Parathyroid adenoma (tissue), 2 donors: ENCODE measurements around the gene ZNF213.
"Not testable (repeated sequence)": the region's sequence is repeated elsewhere in the genome, so short reads cannot be mapped to it uniquely, and the experiment has no call there.

Experiments
- H2AFZ ChIP-seq: fragments of 300-600 bp; sonication (generic); one replicate; pipeline ENCODE4 v1.7.0; 2017; ENCODE audit warnings: antibody characterized with exemption, mild to moderate bottlenecking
- H3K27ac ChIP-seq: fragments of 300-600 bp; sonication (generic); one replicate; pipeline ENCODE4 v1.7.0; 2017
- H3K27me3 ChIP-seq: fragments of 300-600 bp; sonication (generic); one replicate; pipeline ENCODE4 v1.7.0; 2017; ENCODE audit warnings: low read length; ENCODE audit not compliant: control insufficient read depth, insufficient read depth
- H3K36me3 ChIP-seq: fragments of 300-600 bp; sonication (generic); one replicate; pipeline ENCODE4 v1.7.0; 2017; ENCODE audit warnings: low read length; ENCODE audit not compliant: control insufficient read depth, insufficient read depth
- H3K4me1 ChIP-seq: fragments of 300-600 bp; sonication (generic); one replicate; pipeline ENCODE4 v1.7.0; 2017; ENCODE audit warnings: control low read depth
- H3K4me2 ChIP-seq: fragments of 300-600 bp; sonication (generic); one replicate; pipeline ENCODE4 v1.7.0; 2017; ENCODE audit warnings: low read length
- H3K4me3 ChIP-seq: fragments of 300-600 bp; sonication (generic); one replicate; pipeline ENCODE4 v1.7.0; 2017; ENCODE audit warnings: low read depth, low read length
- H3K79me2 ChIP-seq: fragments of 300-600 bp; sonication (generic); one replicate; pipeline ENCODE4 v1.7.0; 2017; ENCODE audit warnings: control low read depth
- H3K9ac ChIP-seq: fragments of 300-600 bp; sonication (generic); one replicate; pipeline ENCODE4 v1.7.0; 2017; ENCODE audit warnings: mild to moderate bottlenecking
- H3K9me3 ChIP-seq: fragments of 300-600 bp; sonication (generic); one replicate; pipeline ENCODE4 v1.7.0; 2017; ENCODE audit warnings: low read length; ENCODE audit not compliant: control insufficient read depth
- CTCF ChIP-seq: fragments of 300-600 bp; sonication (generic); IDR thresholded peaks from one replicate; pipeline ENCODE4 v1.7.0; 2017; ENCODE audit warnings: antibody characterized with exemption, mild to moderate bottlenecking
- donor health status: primary hyperparathyroidism.

The ZNF213 gene

GRCh38 chr16:3138342-3138741 lies 3.5 kb downstream of the ZNF213 start:
- Histone ChIP-seq H3K4me2 (no peak overlapping the region), H3K36me3 (no peaks in the 10 kb centered on the region), H3K9ac (no peak overlapping the region), H2AFZ (no peak overlapping the region), H3K79me2 (peaks cover 7% of the 10 kb centered on the region), H3K27ac (no peak overlapping the region), H3K9me3 (no peaks in the 10 kb centered on the region), H3K27me3 (no peaks in the 10 kb centered on the region), H3K4me3 (no peak overlapping the region), H3K4me1 (peaks cover 9% of the 10 kb centered on the region)
- TF ChIP-seq CTCF, result no peak

GRCh38 chr16:3138823-3139426 lies 4.1 kb downstream of the ZNF213 start:
- TF ChIP-seq CTCF, result no peak
- no peak overlapping the region for H2AFZ ChIP-seq
- peaks cover 4% of the 10 kb centered on the region for H3K79me2 ChIP-seq
- no peak overlapping the region for H3K4me2 ChIP-seq
- peaks cover 15% of the 10 kb centered on the region for H3K4me1 ChIP-seq
- H3K27me3 ChIP-seq, result no peaks in the 10 kb centered on the region
- H3K36me3 ChIP-seq, result no peaks in the 10 kb centered on the region
- no peak overlapping the region for H3K9ac ChIP-seq
- H3K4me3 ChIP-seq, result no peak overlapping the region
- no peak overlapping the region for H3K27ac ChIP-seq
- no peaks in the 10 kb centered on the region for H3K9me3 ChIP-seq

GRCh38 chr16:3139561-3139960 lies 4.7 kb downstream of the ZNF213 start:
- H3K4me1 ChIP-seq, result peaks cover 20% of the 10 kb centered on the region
- not testable (repeated sequence) for H3K9ac ChIP-seq, H3K4me3 ChIP-seq, H3K4me2 ChIP-seq, H2AFZ ChIP-seq, H3K9me3 ChIP-seq, H3K27ac ChIP-seq, H3K27me3 ChIP-seq, H3K36me3 ChIP-seq, H3K79me2 ChIP-seq

- H3K36me3 ChIP-seq, result no peaks in the 10 kb centered on the region
- no peaks in the 10 kb centered on the region for H3K9me3 ChIP-seq
Measured at GRCh38 chr16:3140603-3141427, 6.0 kb downstream of the ZNF213 start.

More at GRCh38 chr16:3140603-3141427, 6.0 kb downstream of the ZNF213 start:
- H2AFZ ChIP-seq, result no peak overlapping the region
- TF ChIP-seq CTCF, result no peak
- no peaks in the 10 kb centered on the region for H3K79me2 ChIP-seq
- H3K4me1 ChIP-seq, result peaks cover 25% of the 10 kb centered on the region
- no peak overlapping the region for H3K4me2 ChIP-seq
- H3K27ac ChIP-seq, result no peak overlapping the region
- H3K4me3 ChIP-seq, result no peak overlapping the region
- H3K27me3 ChIP-seq, result no peaks in the 10 kb centered on the region
- H3K9ac ChIP-seq, result no peak overlapping the region
